Neuronal stem cell (in vitro differentiated cells): ENCODE results near the gene SORCS2.
A peak's percentile ranks its signal among the peaks of the same experiment; 100 is the strongest.

Experiments used
- DNase-seq: peaks from one replicate; pipeline ENCODE4 v3.0.0-alpha.2; 2013; ENCODE audit warnings: low spot score
- H2AFZ ChIP-seq: one replicate; pipeline ENCODE4 v1.6.1; 2013; ENCODE audit warnings: mild to moderate bottlenecking, low read length, inconsistent platforms
- H2AK5ac ChIP-seq: 2 replicates; pipeline ENCODE4 v1.6.1; 2013; ENCODE audit warnings: low read depth, mild to moderate bottlenecking, inconsistent platforms, low read length, moderate library complexity, mixed read lengths
- H2BK120ac ChIP-seq: 2 replicates; pipeline ENCODE4 v1.6.1; 2013; ENCODE audit warnings: low read depth, mild to moderate bottlenecking, inconsistent platforms, low read length, moderate library complexity, mixed read lengths
- H2BK12ac ChIP-seq: one replicate; pipeline ENCODE4 v1.6.1; 2013; ENCODE audit warnings: low read length, inconsistent platforms
- H2BK15ac ChIP-seq: 2 replicates; pipeline ENCODE4 v1.6.1; 2013; ENCODE audit warnings: mild to moderate bottlenecking, low read length, inconsistent platforms, mixed read lengths
- H2BK5ac ChIP-seq: one replicate; pipeline ENCODE4 v1.6.1; 2013; ENCODE audit warnings: inconsistent platforms, mild to moderate bottlenecking, low read length, moderate library complexity
- H3K14ac ChIP-seq: one replicate; pipeline ENCODE4 v1.6.1; 2013; ENCODE audit warnings: low read length, inconsistent platforms
- H3K18ac ChIP-seq: 2 replicates; pipeline ENCODE4 v1.6.1; 2013; ENCODE audit warnings: low read length, inconsistent platforms
- H3K23ac ChIP-seq: 2 replicates; pipeline ENCODE4 v1.6.1; 2013; ENCODE audit warnings: low read depth, mild to moderate bottlenecking, mixed read lengths, low read length, inconsistent platforms; ENCODE audit not compliant: poor library complexity
- H3K27ac ChIP-seq: replicated peaks from 3 replicates; pipeline ENCODE4 v1.5.1; 2013; ENCODE audit warnings: low read length, inconsistent platforms
- H3K27me3 ChIP-seq, 3 experiments: 2 replicates each; pipeline ENCODE4 v1.6.1; 2013; ENCODE audit warnings: low read length in 3 of 3, mild to moderate bottlenecking in 2 of 3, inconsistent platforms in 1 of 3, low read depth in 1 of 3, mixed read lengths in 1 of 3, moderate library complexity in 1 of 3; ENCODE audit not compliant: control insufficient read depth in 3 of 3, insufficient read depth in 3 of 3
- H3K36me3 ChIP-seq, 2 donors: replicated peaks in 1 of 2; 2 replicates each; pipeline ENCODE4 v1.6.1; 2013; ENCODE audit warnings: low read length in 2 of 2; ENCODE audit not compliant: control insufficient read depth in 2 of 2, insufficient read depth in 2 of 2
- H3K4ac ChIP-seq: 2 replicates; pipeline ENCODE4 v1.6.1; 2013; ENCODE audit warnings: inconsistent platforms, mild to moderate bottlenecking, low read length, moderate library complexity
- H3K4me1 ChIP-seq, 2 donors: 1 replicate in 1 of 2; 2 replicates in 1 of 2; pipeline ENCODE4 v1.6.1; 2013; ENCODE audit warnings: low read length in 2 of 2, low read depth in 1 of 2; ENCODE audit not compliant: control insufficient read depth in 2 of 2, insufficient read depth in 1 of 2
- H3K4me2 ChIP-seq: one replicate; pipeline ENCODE4 v1.6.1; 2013; ENCODE audit warnings: mild to moderate bottlenecking, low read length, inconsistent platforms; ENCODE audit not compliant: insufficient read depth, poor library complexity, severe bottlenecking
- H3K4me3 ChIP-seq, 2 donors: 2 replicates each; pipeline ENCODE4 v1.5.1; 2013; ENCODE audit warnings: low read length in 2 of 2, mild to moderate bottlenecking in 2 of 2, inconsistent platforms in 1 of 2, moderate library complexity in 1 of 2
- H3K79me1 ChIP-seq: one replicate; pipeline ENCODE4 v1.6.1; 2013; ENCODE audit warnings: low read depth, mild to moderate bottlenecking, inconsistent platforms, low read length, moderate library complexity
- H3K9ac ChIP-seq: one replicate; pipeline ENCODE4 v1.6.1; 2013; ENCODE audit warnings: mild to moderate bottlenecking, low read depth, low read length, inconsistent platforms; ENCODE audit not compliant: poor library complexity
- H3K9me3 ChIP-seq, 2 donors: replicated peaks in 1 of 2; 2 replicates each; pipeline versions ENCODE3 to v1.6.1; 2013; ENCODE audit warnings: low read length in 2 of 2, mild to moderate bottlenecking in 2 of 2, inconsistent platforms in 1 of 2, low read depth in 1 of 2, mixed read lengths in 1 of 2, moderate library complexity in 1 of 2; ENCODE audit not compliant: control insufficient read depth in 2 of 2, insufficient read depth in 1 of 2
- H4K8ac ChIP-seq: one replicate; pipeline ENCODE4 v1.6.1; 2013; ENCODE audit warnings: low read depth, mild to moderate bottlenecking, inconsistent platforms, low read length, moderate library complexity
- H4K91ac ChIP-seq: one replicate; pipeline ENCODE4 v1.6.1; 2013; ENCODE audit warnings: low read length, low read depth, mild to moderate bottlenecking, inconsistent platforms; ENCODE audit not compliant: poor library complexity
- WGBS, 2 donors: extraction: QIAGEN DNeasy Blood & Tissue Kit; methylation state at CpG; one replicate each; pipeline ENCODE4 v1.1.7; 2013; ENCODE audit warnings: missing lambda C conversion rate in 2 of 2, mixed read lengths in 1 of 2; ENCODE audit not compliant: insufficient read length in 2 of 2, insufficient replicate concordance in 1 of 2; ENCODE audit errors: extremely low coverage in 2 of 2; 5-methylcytosine and 5-hydroxymethylcytosine counted together

SORCS2 gene

DNA sequence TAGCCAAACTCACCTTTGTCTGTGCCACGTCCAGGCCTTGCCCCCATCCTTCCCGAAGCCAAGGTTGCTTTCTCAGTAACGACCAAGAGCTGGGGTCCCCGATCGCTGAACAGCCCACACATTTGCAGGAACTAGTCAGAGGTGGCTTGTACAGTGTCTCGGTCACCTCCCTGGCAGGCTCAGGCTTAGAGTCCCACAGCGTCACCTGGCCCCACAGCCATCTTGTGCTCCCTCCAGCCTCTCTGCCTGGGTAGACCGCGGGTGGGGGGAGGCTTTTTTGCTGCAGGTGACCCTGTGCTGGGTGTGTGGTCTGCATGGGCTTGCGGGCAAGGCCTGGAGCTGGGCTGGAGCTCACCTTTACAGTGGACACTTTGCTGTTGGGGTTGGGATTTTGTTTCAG lies 182.2 kb downstream of the SORCS2 start:
- no peaks in the 10 kb centered on the region for H3K79me1 ChIP-seq
- no peak overlapping the region for H2BK12ac ChIP-seq
- H3K4me1 ChIP-seq: peaks cover 0 to 6% of the 10 kb centered on the region in 2 donors
- no peak overlapping the region for H3K9ac ChIP-seq
- no peak overlapping the region for H3K14ac ChIP-seq
- H2BK5ac ChIP-seq: no peak overlapping the region
- no peak overlapping the region for H4K8ac ChIP-seq
- no peak overlapping the region for H3K4me3 ChIP-seq
- H4K91ac ChIP-seq: no peak overlapping the region
- H3K9me3 ChIP-seq: peaks cover 0 to 2% of the 10 kb centered on the region in 2 donors
- no peaks in the 10 kb centered on the region for H3K36me3 ChIP-seq
- H2BK120ac ChIP-seq: no peak overlapping the region
- no CpG with 5 or more reads among the region's 10 CpGs for WGBS, 2 donors
- H2AFZ ChIP-seq: no peak overlapping the region
- H2AK5ac ChIP-seq: peak overlapping the region; percentile 40
- peaks cover 0 to 4% (median 0%) of the 10 kb centered on the region in 3 experiments for H3K27me3 ChIP-seq
- no peak for DNase-seq
- no peak overlapping the region for H2BK15ac ChIP-seq
- no peak overlapping the region for H3K23ac ChIP-seq
- H3K4me2 ChIP-seq: no peak overlapping the region
- no peak overlapping the region for H3K18ac ChIP-seq
- no peak overlapping the region for H3K27ac ChIP-seq
- no peak overlapping the region for H3K4ac ChIP-seq

- no peak overlapping the region for H3K4me2 ChIP-seq
- H4K8ac ChIP-seq: no peak overlapping the region
- no peak overlapping the region for H3K23ac ChIP-seq
- H3K4me1 ChIP-seq: peaks cover 0 to 6% of the 10 kb centered on the region in 2 donors
- H4K91ac ChIP-seq: no peak overlapping the region
- H3K27me3 ChIP-seq: peaks cover 0 to 4% (median 0%) of the 10 kb centered on the region in 3 experiments
- no peak overlapping the region for H2BK15ac ChIP-seq
- H2BK12ac ChIP-seq: no peak overlapping the region
- H3K14ac ChIP-seq: no peak overlapping the region
- no peak overlapping the region for H3K9ac ChIP-seq
- no peak overlapping the region for H2BK120ac ChIP-seq
- peaks cover 0 to 2% of the 10 kb centered on the region in 2 donors for H3K9me3 ChIP-seq
- no peak overlapping the region for H2AFZ ChIP-seq
- no peak overlapping the region for H3K4me3 ChIP-seq
- no peaks in the 10 kb centered on the region for H3K36me3 ChIP-seq
- H3K27ac ChIP-seq: no peak overlapping the region
- no peaks in the 10 kb centered on the region for H3K79me1 ChIP-seq
- H2BK5ac ChIP-seq: no peak overlapping the region
- DNase-seq: no peak
- H3K18ac ChIP-seq: no peak overlapping the region
- no peak overlapping the region for H2AK5ac ChIP-seq
- no CpG with 5 or more reads among the region's 9 CpGs for WGBS, 2 donors
- H3K4ac ChIP-seq: no peak overlapping the region
Observed at GRCh38 chr4:7375427-7375826, 183.1 kb downstream of the SORCS2 start.

DNA sequence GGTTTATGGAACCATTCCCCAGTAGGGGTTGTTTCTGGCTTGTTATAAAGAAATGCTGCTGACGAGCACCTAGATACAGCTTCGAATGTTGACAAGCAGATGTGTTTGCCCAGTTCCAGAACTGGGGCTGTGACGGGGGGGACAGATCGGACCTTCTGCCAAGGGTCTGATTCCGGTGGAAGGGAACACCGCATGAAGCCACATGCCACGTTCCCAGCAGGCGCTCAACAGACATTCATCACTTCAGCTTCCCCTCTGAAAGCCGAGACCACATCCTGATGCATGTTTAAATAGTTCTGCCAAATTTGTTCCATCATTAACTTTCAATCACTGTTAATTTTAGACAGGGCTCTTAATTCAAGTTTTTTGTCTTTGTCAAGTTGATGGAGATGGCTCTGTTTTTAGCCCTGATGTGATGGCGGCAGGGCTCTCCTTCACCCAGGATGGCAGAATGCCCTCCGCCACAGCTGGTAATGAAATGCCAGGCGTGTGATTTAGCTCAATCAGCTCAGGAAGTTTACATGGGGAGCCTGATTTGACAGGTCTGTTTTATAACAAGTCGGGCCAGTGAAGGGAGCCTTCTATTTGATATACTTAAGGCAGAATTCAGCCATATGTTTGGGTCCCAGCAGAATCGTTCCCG lies 185.0 kb downstream of the SORCS2 start:
- no peak overlapping the region for H3K27ac ChIP-seq
- no peak overlapping the region for H4K8ac ChIP-seq
- peaks cover 0 to 9% (median 0%) of the 10 kb centered on the region in 3 experiments for H3K27me3 ChIP-seq
- H3K4ac ChIP-seq: no peak overlapping the region
- no peak overlapping the region for H3K14ac ChIP-seq
- no peaks in the 10 kb centered on the region for H3K79me1 ChIP-seq
- H3K9me3 ChIP-seq: peaks cover 0 to 2% of the 10 kb centered on the region in 2 donors
- no peak overlapping the region for H3K4me2 ChIP-seq
- WGBS, 2 donors: no CpG with 5 or more reads among the region's 15 CpGs
- H2BK120ac ChIP-seq: no peak overlapping the region
- no peak overlapping the region for H2BK12ac ChIP-seq
- H2AK5ac ChIP-seq: no peak overlapping the region
- no peak overlapping the region for H3K9ac ChIP-seq
- H2BK5ac ChIP-seq: no peak overlapping the region
- H3K18ac ChIP-seq: no peak overlapping the region
- H4K91ac ChIP-seq: no peak overlapping the region
- H2AFZ ChIP-seq: no peak overlapping the region
- peaks cover 0 to 3% of the 10 kb centered on the region in 2 donors for H3K4me1 ChIP-seq
- no peak overlapping the region for H3K4me3 ChIP-seq
- H3K36me3 ChIP-seq: no peaks in the 10 kb centered on the region
- no peak overlapping the region for H3K23ac ChIP-seq
- H2BK15ac ChIP-seq: no peak overlapping the region
- DNase-seq: no peak

DNA sequence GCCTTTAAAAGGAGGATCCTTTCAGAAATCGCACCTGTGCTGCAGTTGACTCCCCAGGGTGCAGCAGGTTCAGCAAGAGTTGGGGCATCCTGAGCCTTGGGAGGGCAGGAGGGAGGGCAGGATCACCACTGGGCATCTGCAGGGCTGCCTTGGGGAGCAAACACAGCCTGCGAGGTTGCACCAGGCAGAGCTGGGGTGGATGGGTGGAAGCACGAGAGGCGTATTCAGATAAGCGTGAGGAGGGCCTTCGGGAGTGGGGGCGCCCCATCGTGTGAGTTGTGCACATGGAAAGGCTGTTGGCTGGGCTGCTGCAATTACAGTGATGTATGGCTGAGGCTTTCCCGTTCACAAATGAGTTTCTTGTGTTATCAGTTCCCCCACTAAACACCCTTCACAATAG lies 186.8 kb downstream of the SORCS2 start:
- no peak overlapping the region for H3K9ac ChIP-seq
- no peak overlapping the region for H3K4ac ChIP-seq
- H3K18ac ChIP-seq: no peak overlapping the region
- H2BK120ac ChIP-seq: no peak overlapping the region
- no peaks in the 10 kb centered on the region for H3K79me1 ChIP-seq
- no peak overlapping the region for H3K27ac ChIP-seq
- no peak overlapping the region for H4K91ac ChIP-seq
- no peak overlapping the region for H2BK5ac ChIP-seq
- H2BK15ac ChIP-seq: no peak overlapping the region
- no peak overlapping the region for H3K14ac ChIP-seq
- H2AK5ac ChIP-seq: no peak overlapping the region
- H3K36me3 ChIP-seq: no peaks in the 10 kb centered on the region
- no peak overlapping the region for H2BK12ac ChIP-seq
- no peak overlapping the region for H2AFZ ChIP-seq
- H3K4me1 ChIP-seq: peaks cover 0 to 4% of the 10 kb centered on the region in 2 donors
- H3K23ac ChIP-seq: no peak overlapping the region
- H4K8ac ChIP-seq: no peak overlapping the region
- no peaks in the 10 kb centered on the region for H3K9me3 ChIP-seq
- H3K4me2 ChIP-seq: no peak overlapping the region
- H3K4me3 ChIP-seq: no peak overlapping the region
- peaks cover 0 to 9% (median 0%) of the 10 kb centered on the region in 3 experiments for H3K27me3 ChIP-seq
- no CpG with 5 or more reads among the region's 9 CpGs for WGBS, 2 donors
- no peak for DNase-seq
